Embryonic facial prominence (tissue), 1 donor: ENCODE results near the gene GCK.

Source experiments
- DNase-seq: peaks from one replicate; pipeline ENCODE4 v3.0.0-alpha.2; 2016; ENCODE audit errors: extremely low spot score

The GCK gene

DNA sequence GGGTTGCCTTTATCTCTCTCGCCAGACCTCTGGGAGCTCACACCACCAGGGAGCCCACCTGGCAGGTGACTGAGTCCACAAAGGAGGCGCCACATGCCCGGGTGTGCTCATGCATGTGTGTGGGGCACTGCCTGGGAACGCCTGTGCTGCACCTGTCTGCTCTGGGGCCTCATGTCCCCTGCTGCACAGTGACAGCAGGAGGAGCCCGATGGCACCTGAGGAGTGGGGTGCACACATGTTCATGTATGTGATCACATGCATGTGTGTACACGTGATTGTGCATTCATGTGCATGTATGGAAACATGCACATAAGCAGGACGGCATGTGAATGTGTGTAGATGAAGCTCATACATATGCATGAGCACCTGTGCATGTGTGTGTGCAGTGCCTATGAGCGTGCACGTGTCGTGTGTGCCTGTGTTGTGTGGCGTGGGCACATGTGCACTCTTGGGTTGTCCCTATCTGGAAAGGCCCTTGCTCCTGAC, 33.6 kb upstream of the GCK start:
- DNase-seq: no peak

DNA sequence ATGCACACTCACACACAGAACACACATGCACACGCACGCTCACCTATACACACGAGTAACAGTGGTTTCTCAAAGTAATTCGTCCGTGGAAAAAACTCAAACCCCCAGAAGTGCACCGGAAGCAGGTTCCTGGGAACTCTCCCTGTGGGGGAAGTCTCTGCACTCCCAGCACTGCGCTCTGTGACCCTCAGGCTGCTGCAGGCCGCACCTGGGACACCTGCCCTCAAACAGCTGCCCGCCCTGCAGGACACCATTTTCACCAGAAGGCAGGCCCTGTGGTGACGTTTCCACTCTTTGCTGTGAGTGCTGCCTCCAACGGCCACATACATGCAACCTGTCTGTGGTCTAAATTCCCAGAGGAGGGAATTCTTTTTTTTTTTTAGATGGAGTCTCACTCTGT, 32.8 kb upstream of the GCK start:
- no peak for DNase-seq

- no peak for DNase-seq
Observed at GRCh38 chr7:44221231-44221791, 32.1 kb upstream of the GCK start.

DNA sequence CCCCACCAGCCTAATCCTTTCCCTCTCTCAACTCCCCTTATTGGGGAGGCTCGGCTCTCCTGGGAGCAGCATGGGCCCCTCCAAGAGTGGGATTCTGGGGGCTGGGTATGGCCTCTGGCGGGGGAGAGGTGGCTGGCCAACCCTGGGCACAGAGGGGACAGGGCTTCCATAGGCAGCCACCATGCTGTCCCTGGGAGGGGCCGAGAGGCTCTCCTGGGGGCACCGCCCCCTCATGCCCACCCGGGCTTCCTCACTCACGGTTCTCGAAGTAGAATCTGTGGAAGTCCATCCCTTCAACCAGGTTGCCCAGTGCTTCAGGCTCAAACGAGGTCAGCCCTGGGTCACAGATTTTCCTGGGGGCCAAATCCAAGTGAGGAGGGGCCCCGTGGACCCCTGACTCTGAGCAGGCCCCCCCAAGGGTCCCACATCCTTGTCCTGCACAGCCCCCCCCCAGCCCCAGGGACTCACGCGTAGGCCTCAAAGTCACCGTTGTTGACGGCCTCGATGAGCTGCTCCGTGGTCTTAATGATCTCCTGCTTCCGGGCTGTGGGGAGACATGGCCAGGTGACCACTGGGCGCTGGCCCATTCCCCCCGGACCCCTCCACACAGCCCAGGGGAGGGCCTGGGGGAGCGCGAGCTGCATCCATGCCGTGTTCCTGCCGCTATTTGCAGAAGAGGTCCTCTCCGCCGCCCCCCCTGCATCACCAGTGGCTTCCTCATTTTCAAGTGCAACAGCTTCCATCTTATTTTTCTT, 31.3 kb upstream of the GCK start:
- DNase-seq: no peak

DNA sequence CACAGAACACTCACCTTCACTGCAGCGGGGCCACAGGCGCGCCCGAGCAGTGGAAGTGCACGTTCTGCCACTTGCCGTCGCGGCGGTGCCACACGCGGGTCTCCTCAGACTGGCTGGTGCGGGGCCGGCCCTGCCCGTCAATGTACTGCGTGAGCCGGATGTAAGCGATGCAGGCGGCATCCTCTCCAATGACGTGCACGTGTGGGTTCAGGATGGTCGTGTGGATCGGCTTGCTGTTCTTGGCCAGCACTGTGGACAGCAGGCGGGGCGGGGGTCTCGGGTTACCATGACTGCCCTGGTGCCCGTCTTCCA, 30.8 kb upstream of the GCK start:
- DNase-seq: no peak

- DNase-seq: no peak
Observed at GRCh38 chr7:44219371-44220045, 30.3 kb upstream of the GCK start.

- DNase-seq: no peak
Observed at GRCh38 chr7:44218418-44219201, 29.4 kb upstream of the GCK start.

GRCh38 chr7:44217852-44218402, 28.7 kb upstream of the GCK start:
- no peak for DNase-seq

GRCh38 chr7:44217223-44217714, 28.0 kb upstream of the GCK start:
- DNase-seq: no peak

DNA sequence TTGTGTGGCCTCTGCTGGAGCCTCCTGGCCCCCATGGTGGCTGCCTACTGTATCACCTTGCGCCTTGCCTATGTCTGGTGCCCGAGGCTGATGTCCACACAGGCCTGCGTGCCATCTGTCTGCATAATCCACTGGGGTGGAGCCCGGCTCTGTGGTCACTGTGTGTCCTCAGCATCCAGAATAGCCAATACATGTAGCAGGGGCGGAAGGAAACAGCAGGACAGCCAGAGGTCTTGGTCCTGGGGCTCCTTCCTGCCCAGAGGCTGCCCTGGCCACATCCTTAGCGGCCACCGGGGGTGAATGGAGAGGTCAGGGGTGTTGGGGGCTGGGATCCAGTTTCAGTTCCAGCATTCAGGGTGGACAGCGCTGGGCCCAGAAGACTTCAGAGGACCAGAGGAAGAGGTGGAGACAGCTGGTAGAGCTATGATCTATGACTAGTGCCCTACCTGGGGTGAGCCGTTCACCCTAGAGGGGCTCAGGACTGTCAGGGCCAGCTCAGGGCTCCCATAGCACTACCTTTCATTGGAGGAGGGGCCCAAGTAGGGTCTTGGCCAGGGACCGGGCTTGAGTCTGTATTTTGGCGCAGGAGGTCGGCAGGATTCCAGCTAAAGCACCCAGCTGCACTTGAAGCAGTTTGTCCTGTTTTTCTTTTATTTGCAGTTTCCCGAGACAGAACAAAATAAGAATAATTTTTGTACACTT, 27.4 kb upstream of the GCK start:
- DNase-seq: no peak

GRCh38 chr7:44216019-44216418, 26.8 kb upstream of the GCK start:
- no peak for DNase-seq

DNA sequence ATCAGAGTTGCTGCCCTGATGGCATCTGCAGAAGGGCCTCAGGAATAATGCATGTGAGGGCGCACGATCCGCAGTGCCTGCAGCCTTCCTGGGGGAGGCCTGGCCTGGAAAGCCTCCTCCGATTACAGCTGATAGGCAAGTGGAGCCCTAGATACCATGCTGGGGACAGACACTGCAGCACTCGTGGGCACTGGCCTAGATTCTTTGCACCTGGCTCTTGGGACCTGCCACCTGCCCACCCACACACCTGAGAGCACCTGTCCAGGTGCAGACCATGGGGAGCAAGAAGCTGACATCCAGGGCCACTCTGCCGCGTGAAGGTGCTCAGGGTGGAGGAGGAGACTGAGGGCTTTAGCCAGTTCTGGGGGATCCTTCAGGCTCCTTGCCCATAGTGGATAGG, 26.3 kb upstream of the GCK start:
- no peak for DNase-seq

- DNase-seq: no peak
Observed at GRCh38 chr7:44213877-44214388, 24.7 kb upstream of the GCK start.

DNA sequence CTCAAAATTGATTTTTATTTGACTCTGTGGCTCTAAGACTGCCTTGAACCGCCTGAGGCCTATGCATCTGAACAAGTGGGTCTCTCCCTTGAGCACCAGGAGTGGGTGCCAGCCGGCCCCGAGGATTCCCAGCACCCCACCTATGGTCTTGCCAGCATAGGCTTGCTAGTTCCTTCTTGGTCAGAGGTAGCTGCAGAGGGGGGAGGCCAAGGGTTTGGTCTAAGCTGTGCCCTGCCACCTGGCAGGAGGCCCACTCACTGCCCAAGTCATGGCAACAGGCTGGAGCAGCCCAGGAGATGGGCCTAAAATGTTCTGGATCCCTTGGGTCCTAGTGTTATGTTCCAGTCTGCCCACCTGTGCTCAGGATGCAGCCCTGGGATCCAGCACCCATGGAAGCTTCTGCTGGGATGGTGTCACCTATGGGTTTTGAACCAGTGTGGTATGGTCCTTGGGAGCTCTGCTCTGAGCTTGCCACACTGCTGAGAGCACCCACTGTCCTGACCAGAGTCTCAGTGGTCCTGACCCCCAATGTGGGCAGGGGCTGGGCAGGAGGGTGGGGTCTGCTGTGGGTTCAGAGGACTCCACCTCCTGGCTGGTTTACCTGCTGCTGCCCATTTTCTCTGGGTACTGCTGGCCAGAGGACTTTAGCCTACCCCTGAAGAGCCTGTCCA, 24.1 kb upstream of the GCK start:
- no peak for DNase-seq

- no peak for DNase-seq
Observed at GRCh38 chr7:44212581-44213184, 23.4 kb upstream of the GCK start.

DNA sequence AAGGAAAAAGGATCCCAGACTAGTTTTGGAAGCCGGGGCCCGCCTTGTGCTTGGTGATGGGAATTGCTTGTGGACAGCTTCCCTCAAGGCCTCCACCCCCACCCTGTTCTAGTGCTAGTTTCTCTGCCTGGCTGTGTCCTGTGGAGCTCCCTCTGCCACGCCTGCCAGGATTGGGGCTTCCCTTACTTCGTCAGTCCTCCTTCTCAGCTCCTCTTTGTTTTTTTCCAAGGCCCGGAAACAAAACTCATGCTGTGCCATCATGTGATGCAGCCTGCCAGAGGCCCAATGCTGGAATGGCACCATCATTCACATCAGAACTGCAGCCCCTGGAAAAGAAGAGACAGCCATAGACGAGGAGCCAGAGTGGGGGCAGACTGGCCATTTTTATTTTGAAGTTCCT, 22.8 kb upstream of the GCK start:
- no peak for DNase-seq

DNA sequence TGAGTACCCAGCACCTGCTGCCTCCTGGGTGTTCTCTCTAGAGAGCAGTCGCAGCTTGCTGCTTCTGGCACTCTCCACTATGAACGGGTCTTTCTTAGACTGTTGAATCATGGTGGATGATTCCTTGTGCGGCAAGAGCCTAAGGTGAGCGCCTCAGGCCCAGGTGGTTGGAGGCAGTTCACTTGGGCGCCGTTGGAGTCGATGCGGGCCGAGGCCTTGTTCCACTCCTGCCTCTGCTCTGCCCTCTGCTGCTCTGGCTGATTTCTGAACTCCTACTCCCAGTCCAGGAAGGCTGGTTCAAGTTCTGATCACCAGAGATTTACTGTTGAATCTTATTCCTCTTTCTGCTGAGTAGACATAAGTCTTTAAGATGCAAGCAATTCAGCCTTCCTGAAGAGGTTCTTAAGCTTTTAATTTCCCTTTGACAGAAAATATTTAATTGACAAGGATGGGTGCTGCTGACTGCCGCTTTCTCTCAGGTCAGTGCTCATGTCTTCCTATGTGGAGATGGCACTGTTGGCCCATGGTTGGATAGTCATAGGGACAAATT, 22.0 kb upstream of the GCK start:
- no peak for DNase-seq

- DNase-seq: no peak
Observed at GRCh38 chr7:44210107-44210506, 20.9 kb upstream of the GCK start.

- DNase-seq: no peak
Observed at GRCh38 chr7:44208085-44208484, 18.8 kb upstream of the GCK start.

- DNase-seq: no peak
Observed at GRCh38 chr7:44206008-44206407, 16.8 kb upstream of the GCK start.
